ENCODE data around the gene TRIM2.
A peak's percentile ranks its signal among the peaks of the same experiment; 100 is the strongest.

TRIM2 gene

DNA sequence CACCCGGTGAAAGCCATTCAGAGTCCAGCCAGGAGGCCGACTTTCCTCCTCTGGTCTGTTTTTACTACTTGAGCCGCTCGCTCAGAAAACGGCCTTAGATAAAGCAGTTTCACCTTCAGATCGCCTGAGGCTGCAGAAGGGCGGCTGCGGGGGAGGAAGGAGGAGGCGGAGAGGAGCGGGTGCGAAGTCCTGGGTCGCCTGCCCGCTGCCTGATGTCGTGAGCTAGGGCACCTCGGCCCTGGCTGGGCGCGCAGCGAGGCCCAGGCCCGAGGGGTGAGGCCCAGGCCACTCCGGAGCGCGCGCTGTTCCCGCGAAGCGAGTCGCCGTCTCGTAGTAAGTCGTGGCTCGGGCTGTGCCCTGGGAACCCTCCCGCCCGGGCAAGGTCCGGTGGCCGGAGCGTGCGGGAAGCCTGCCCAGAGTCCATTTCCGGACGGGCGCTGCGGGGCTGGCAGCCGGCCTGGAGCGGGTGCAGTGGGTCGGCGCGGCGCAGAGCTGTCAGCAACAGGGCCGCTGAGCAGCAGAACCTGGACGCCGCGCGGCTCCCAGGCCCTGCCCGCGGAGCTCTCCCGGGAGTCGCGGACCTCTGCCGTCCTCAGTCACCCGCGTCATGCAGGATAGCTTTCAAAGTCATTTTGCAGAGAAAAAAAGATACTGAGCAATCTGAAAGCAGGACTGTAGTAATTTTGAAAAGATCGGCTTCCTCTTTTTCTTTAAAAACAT lies 18.6 kb downstream of the TRIM2 start:
- TF ChIP-seq, protein P1, sequence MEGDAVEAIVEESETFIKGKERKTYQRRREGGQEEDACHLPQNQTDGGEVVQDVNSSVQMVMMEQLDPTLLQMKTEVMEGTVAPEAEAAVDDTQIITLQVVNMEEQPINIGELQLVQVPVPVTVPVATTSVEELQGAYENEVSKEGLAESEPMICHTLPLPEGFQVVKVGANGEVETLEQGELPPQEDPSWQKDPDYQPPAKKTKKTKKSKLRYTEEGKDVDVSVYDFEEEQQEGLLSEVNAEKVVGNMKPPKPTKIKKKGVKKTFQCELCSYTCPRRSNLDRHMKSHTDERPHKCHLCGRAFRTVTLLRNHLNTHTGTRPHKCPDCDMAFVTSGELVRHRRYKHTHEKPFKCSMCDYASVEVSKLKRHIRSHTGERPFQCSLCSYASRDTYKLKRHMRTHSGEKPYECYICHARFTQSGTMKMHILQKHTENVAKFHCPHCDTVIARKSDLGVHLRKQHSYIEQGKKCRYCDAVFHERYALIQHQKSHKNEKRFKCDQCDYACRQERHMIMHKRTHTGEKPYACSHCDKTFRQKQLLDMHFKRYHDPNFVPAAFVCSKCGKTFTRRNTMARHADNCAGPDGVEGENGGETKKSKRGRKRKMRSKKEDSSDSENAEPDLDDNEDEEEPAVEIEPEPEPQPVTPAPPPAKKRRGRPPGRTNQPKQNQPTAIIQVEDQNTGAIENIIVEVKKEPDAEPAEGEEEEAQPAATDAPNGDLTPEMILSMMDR (IDR thresholded peaks at IDR 0.05; ENCODE audit: insufficient read depth, low read depth, low read length, missing control alignments): no peak
- H3K4me3 ChIP-seq (ENCODE audit: low read length): peak overlapping the region; percentile 58
- peak; percentile 39 for DNase-seq (ENCODE audit: low read depth)

- H3K4me3 ChIP-seq (ENCODE audit: low read length): peak overlapping the region; percentile 58
- peak; percentile 21 for DNase-seq (ENCODE audit: low read depth)
- TF ChIP-seq, protein P1 (IDR thresholded peaks at IDR 0.05; ENCODE audit: insufficient read depth, low read depth, low read length, missing control alignments): no peak
Observed at GRCh38 chr4:153223427-153223801, 19.2 kb downstream of the TRIM2 start.

GRCh38 chr4:153223930-153224329 lies 19.7 kb downstream of the TRIM2 start:
- peak; percentile 67 for DNase-seq (ENCODE audit: low read depth)
- H3K4me3 ChIP-seq (ENCODE audit: low read length): peak overlapping the region; percentile 58
- TF ChIP-seq, protein P1 (IDR thresholded peaks at IDR 0.05; ENCODE audit: insufficient read depth, low read depth, low read length, missing control alignments): no peak

- no peak overlapping the region for H3K4me3 ChIP-seq (ENCODE audit: low read length)
- TF ChIP-seq, protein P1 (IDR thresholded peaks at IDR 0.05; ENCODE audit: insufficient read depth, low read depth, low read length, missing control alignments): no peak
- no peak for DNase-seq (ENCODE audit: low read depth)
Observed at GRCh38 chr4:153224474-153224873, 20.2 kb downstream of the TRIM2 start.

DNA sequence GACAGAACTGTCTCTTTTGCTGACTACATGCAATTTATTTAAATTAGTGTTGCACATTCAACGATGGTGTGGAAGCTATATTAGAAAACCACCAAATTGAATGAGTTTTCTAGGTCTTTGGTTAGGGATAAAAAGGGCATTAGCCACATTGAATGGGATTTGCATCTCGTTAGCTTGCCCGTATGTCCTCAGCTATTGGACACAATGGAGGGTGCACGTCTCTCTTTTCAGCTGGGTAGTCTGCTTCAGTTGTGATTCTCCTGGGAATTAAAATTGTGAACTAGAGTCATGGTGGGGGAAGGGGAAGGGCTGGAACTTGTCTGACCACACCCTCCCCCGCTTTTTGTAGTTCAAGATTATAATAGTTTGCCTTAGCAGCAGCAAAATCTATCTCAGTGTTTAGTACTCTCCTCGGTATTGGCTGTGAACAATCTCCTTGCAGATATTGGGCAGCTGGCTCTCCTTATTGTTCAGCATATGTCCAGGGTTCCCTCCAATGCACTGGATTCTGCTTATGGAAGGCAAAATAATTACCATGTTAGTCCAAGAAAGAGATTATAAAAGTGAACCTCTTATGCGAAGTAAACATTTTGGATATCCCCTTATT lies 23.3 kb downstream of the TRIM2 start:
- no peak for DNase-seq (ENCODE audit: low read depth)
- H3K4me3 ChIP-seq (ENCODE audit: low read length): no peak overlapping the region
- TF ChIP-seq, protein P1 (IDR thresholded peaks at IDR 0.05; ENCODE audit: insufficient read depth, low read depth, low read length, missing control alignments): no peak

- H3K4me3 ChIP-seq (ENCODE audit: low read length): no peak overlapping the region
- no peak for DNase-seq (ENCODE audit: low read depth)
- TF ChIP-seq, protein P1 (IDR thresholded peaks at IDR 0.05; ENCODE audit: insufficient read depth, low read depth, low read length, missing control alignments): no peak
Observed at GRCh38 chr4:153228512-153229140, 24.4 kb downstream of the TRIM2 start.
